Measurements from ENCODE around the gene MROH2A. TPM values are rescaled to one million over a fixed set of nuclear protein-coding genes. Genes with fewer than 3 reads are reported as not detected.
"Not testable (repeated sequence)": the region's sequence is repeated elsewhere in the genome, so short reads cannot be mapped to it uniquely, and the experiment has no call there.

MROH2A gene
- total RNA-seq (2012; rRNA removed): not detected in 2 replicates

- Histone ChIP-seq H3K36me3 (ENCODE audit: insufficient read depth, low read length) (no peaks in the 10 kb centered on the region), H3K4me2 (ENCODE audit: low read length) (no peak within 1 kb of the TSS), H3K9me3 (replicated peaks; ENCODE audit: low read length) (no peaks in the 10 kb centered on the region), H3K4me3 (ENCODE audit: low read length) (no peak within 1 kb of the TSS), H3K27me3 (ENCODE audit: control insufficient read depth, insufficient read depth, low read length) (peaks cover 3% of the 10 kb centered on the region), H3K9ac (ENCODE audit: low read depth, low read length) (no peak within 1 kb of the TSS), H3K4me1 (ENCODE audit: control insufficient read depth, insufficient read depth, low read length) (no peaks in the 10 kb centered on the region)
These were observed at the start of gene MROH2A for GRCh38 chr2:233778030-233778429. Gene MROH2A (plus strand): TSS chr2:233778330. CDS start chr2:233779359, 1,029 bp downstream.

GRCh38 chr2:233728723-233729301, 49.3 kb upstream of the MROH2A start, which contains the start of gene UGT1A3:
Gene UGT1A3 (plus strand): TSS chr2:233729042. CDS start chr2:233729127, 85 bp downstream.
- H3K4me1 ChIP-seq (ENCODE audit: control insufficient read depth, insufficient read depth, low read length): no peaks in the 10 kb centered on the region
- H3K36me3 ChIP-seq (ENCODE audit: insufficient read depth, low read length): no peaks in the 10 kb centered on the region
- H3K9ac ChIP-seq (ENCODE audit: low read depth, low read length): no peak within 1 kb of the TSS
- no peaks in the 10 kb centered on the region for H3K27me3 ChIP-seq (ENCODE audit: control insufficient read depth, insufficient read depth, low read length)
- no peak within 1 kb of the TSS for H3K4me3 ChIP-seq (ENCODE audit: low read length)
- no peaks in the 10 kb centered on the region for H3K9me3 ChIP-seq (replicated peaks; ENCODE audit: low read length)
- H3K4me2 ChIP-seq (ENCODE audit: low read length): no peak within 1 kb of the TSS

- not testable (repeated sequence) for H3K4me3 ChIP-seq (ENCODE audit: low read length); H3K9ac ChIP-seq (ENCODE audit: low read depth, low read length); H3K9me3 ChIP-seq (replicated peaks; ENCODE audit: low read length); H3K4me2 ChIP-seq (ENCODE audit: low read length); H3K36me3 ChIP-seq (ENCODE audit: insufficient read depth, low read length); H3K4me1 ChIP-seq (ENCODE audit: control insufficient read depth, insufficient read depth, low read length); H3K27me3 ChIP-seq (ENCODE audit: control insufficient read depth, insufficient read depth, low read length)
These were observed 41.1 kb upstream of the MROH2A start for GRCh38 chr2:233736868-233737653.

GRCh38 chr2:233740870-233741269, 37.3 kb upstream of the MROH2A start:
- H3K36me3 ChIP-seq (ENCODE audit: insufficient read depth, low read length): no peaks in the 10 kb centered on the region
- H3K9me3 ChIP-seq (replicated peaks; ENCODE audit: low read length): no peaks in the 10 kb centered on the region
- no peaks in the 10 kb centered on the region for H3K4me1 ChIP-seq (ENCODE audit: control insufficient read depth, insufficient read depth, low read length)
- no peak overlapping the region for H3K4me3 ChIP-seq (ENCODE audit: low read length)
- H3K4me2 ChIP-seq (ENCODE audit: low read length): no peak overlapping the region
- H3K9ac ChIP-seq (ENCODE audit: low read depth, low read length): no peak overlapping the region
- H3K27me3 ChIP-seq (ENCODE audit: control insufficient read depth, insufficient read depth, low read length): peaks cover 2% of the 10 kb centered on the region

- Histone ChIP-seq H3K36me3 (ENCODE audit: insufficient read depth, low read length) (no peaks in the 10 kb centered on the region), H3K4me3 (ENCODE audit: low read length) (no peak overlapping the region), H3K9me3 (replicated peaks; ENCODE audit: low read length) (no peaks in the 10 kb centered on the region), H3K27me3 (ENCODE audit: control insufficient read depth, insufficient read depth, low read length) (peaks cover 5% of the 10 kb centered on the region), H3K9ac (ENCODE audit: low read depth, low read length) (no peak overlapping the region), H3K4me2 (ENCODE audit: low read length) (no peak overlapping the region), H3K4me1 (ENCODE audit: control insufficient read depth, insufficient read depth, low read length) (no peaks in the 10 kb centered on the region)
These were observed 34.5 kb upstream of the MROH2A start for GRCh38 chr2:233743464-233744259.

- Histone ChIP-seq H3K36me3 (ENCODE audit: insufficient read depth, low read length) (no peaks in the 10 kb centered on the region), H3K4me2 (ENCODE audit: low read length) (no peak overlapping the region), H3K4me3 (ENCODE audit: low read length) (no peak overlapping the region), H3K27me3 (ENCODE audit: control insufficient read depth, insufficient read depth, low read length) (peaks cover 5% of the 10 kb centered on the region), H3K9me3 (replicated peaks; ENCODE audit: low read length) (no peaks in the 10 kb centered on the region), H3K9ac (ENCODE audit: low read depth, low read length) (no peak overlapping the region), H3K4me1 (ENCODE audit: control insufficient read depth, insufficient read depth, low read length) (no peaks in the 10 kb centered on the region)
These were observed 32.9 kb upstream of the MROH2A start for GRCh38 chr2:233745073-233745755.

DNA sequence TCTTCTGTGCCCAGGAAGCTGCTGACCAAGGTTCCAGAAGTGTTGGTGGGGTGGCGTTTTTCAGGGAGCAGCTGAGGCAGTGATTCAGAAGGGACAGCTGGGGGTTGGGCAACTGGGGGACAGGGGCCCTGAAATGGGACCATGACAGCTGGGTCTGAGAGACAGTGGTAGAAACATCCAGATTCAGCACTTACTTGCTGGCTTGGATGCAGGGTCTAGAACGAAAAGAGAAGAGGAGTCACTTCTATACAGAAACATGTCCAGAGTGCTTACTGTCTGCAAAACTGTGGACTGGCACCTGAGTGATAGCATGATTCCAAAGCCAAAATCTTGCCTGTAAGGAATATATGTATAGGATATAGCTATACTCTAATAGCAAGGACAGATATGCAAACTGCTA, 32.3 kb upstream of the MROH2A start:
- not testable (repeated sequence) for H3K4me2 ChIP-seq (ENCODE audit: low read length); H3K9me3 ChIP-seq (replicated peaks; ENCODE audit: low read length); H3K36me3 ChIP-seq (ENCODE audit: insufficient read depth, low read length); H3K9ac ChIP-seq (ENCODE audit: low read depth, low read length); H3K4me3 ChIP-seq (ENCODE audit: low read length); H3K4me1 ChIP-seq (ENCODE audit: control insufficient read depth, insufficient read depth, low read length); H3K27me3 ChIP-seq (ENCODE audit: control insufficient read depth, insufficient read depth, low read length)

- Histone ChIP-seq H3K4me3 (ENCODE audit: low read length) (no peak overlapping the region), H3K27me3 (ENCODE audit: control insufficient read depth, insufficient read depth, low read length) (peaks cover 5% of the 10 kb centered on the region), H3K36me3 (ENCODE audit: insufficient read depth, low read length) (no peaks in the 10 kb centered on the region), H3K4me1 (ENCODE audit: control insufficient read depth, insufficient read depth, low read length) (no peaks in the 10 kb centered on the region), H3K9me3 (replicated peaks; ENCODE audit: low read length) (no peaks in the 10 kb centered on the region), H3K9ac (ENCODE audit: low read depth, low read length) (no peak overlapping the region), H3K4me2 (ENCODE audit: low read length) (no peak overlapping the region)
These were observed 31.5 kb upstream of the MROH2A start for GRCh38 chr2:233746475-233747282.

DNA sequence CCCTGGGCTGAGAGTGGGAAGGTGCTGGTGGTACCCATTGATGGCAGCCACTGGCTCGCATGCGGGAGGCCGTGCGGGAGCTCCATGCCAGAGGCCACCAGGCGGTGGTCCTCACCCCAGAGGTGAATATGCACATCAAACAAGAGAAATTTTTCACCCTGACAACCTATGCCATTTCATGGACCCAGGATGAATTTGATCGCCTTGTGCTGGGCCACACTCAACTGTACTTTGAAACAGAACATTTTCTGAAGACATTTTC, 30.9 kb upstream of the MROH2A start:
- Histone ChIP-seq H3K4me1 (ENCODE audit: control insufficient read depth, insufficient read depth, low read length) (no peaks in the 10 kb centered on the region), H3K36me3 (ENCODE audit: insufficient read depth, low read length) (no peaks in the 10 kb centered on the region), H3K4me2 (ENCODE audit: low read length) (no peak overlapping the region), H3K27me3 (ENCODE audit: control insufficient read depth, insufficient read depth, low read length) (peaks cover 5% of the 10 kb centered on the region), H3K4me3 (ENCODE audit: low read length) (no peak overlapping the region), H3K9ac (ENCODE audit: low read depth, low read length) (no peak overlapping the region), H3K9me3 (replicated peaks; ENCODE audit: low read length) (no peaks in the 10 kb centered on the region)

DNA sequence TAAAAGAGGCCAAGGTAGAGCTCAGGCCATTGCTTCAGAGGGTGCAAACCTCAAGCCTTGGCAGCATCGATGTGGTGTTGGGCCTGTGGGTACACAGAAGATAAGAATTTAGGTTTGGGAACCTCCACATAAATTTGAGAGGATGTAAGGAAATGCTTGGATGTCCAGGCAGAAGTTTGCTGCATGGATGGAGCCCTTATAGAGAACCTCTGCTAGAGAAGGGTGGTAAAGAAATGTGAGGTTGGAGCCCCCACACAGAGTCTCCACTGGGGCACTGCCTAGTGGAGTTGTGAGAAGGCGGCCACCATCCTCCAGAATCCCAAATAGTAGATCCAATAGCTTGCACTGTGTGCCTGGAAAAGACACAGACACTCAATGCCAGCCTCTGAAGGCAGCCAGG, 27.4 kb upstream of the MROH2A start:
- not testable (repeated sequence) for H3K27me3 ChIP-seq (ENCODE audit: control insufficient read depth, insufficient read depth, low read length); H3K4me1 ChIP-seq (ENCODE audit: control insufficient read depth, insufficient read depth, low read length); H3K4me2 ChIP-seq (ENCODE audit: low read length); H3K36me3 ChIP-seq (ENCODE audit: insufficient read depth, low read length); H3K9ac ChIP-seq (ENCODE audit: low read depth, low read length); H3K4me3 ChIP-seq (ENCODE audit: low read length); H3K9me3 ChIP-seq (replicated peaks; ENCODE audit: low read length)
